Activated naive CD8-positive, alpha-beta T cell treated with anti-CD3 and anti-CD28 coated beads, Interleukin-2, amount 10 ng/mL, durations not matched to agents 7 days and 5 days (primary cell): ENCODE measurements around the gene RASAL1. TPM values are rescaled to one million over a fixed set of nuclear protein-coding genes. Genes with fewer than 3 reads are reported as not detected.

Experiments
- ATAC-seq: fragments of 150-1000 bp; cut with Tn5 transposase; one replicate; pipeline ENCODE4 v1.10.0; 2021; ENCODE audit warnings: low read depth, moderate library complexity
- POLR2A ChIA-PET: fragments of 350-600 bp; sonication (Branson Sonifier 250); formaldehyde crosslinking; loops from one replicate; lab custom pipeline; 2021; ENCODE audit warnings: antibody characterized with exemption; lab: Charles Lee
- DNase-seq: peaks from one replicate; pipeline ENCODE4 v3.0.0; 2021
- H3K27ac Mint-ChIP-seq: one replicate; pipeline ENCODE4 v1.8.0; 2022; ENCODE audit warnings: mild to moderate bottlenecking, mixed read lengths
- H3K27me3 Mint-ChIP-seq: one replicate; pipeline ENCODE4 v1.8.0; 2022; ENCODE audit warnings: mild to moderate bottlenecking, moderate library complexity, mixed read lengths
- H3K36me3 Mint-ChIP-seq: one replicate; pipeline ENCODE4 v1.8.0; 2021; ENCODE audit warnings: mild to moderate bottlenecking, mixed read lengths
- H3K4me1 Mint-ChIP-seq: one replicate; pipeline ENCODE4 v1.8.0; 2021; ENCODE audit warnings: mixed read lengths
- H3K4me3 Mint-ChIP-seq: one replicate; pipeline ENCODE4 v1.8.0; 2022; ENCODE audit warnings: mild to moderate bottlenecking, moderate library complexity, mixed read lengths
- H3K9me3 Mint-ChIP-seq: one replicate; pipeline ENCODE4 v1.8.0; 2021; ENCODE audit warnings: mixed read lengths
- total RNA-seq, 2 experiments: library from RNA; stranded (reverse); gene quantifications; one replicate each; pipeline ENCODE4 v1.2.3, GENCODE V29; 2021

RASAL1 gene
- total RNA-seq, 2 experiments from 2014 or later: 1.0 to 2.3 TPM

- Mint-ChIP-seq H3K9me3 (no peaks in the 10 kb centered on the region), H3K27me3 (peaks cover 5% of the 10 kb centered on the region), H3K4me3 (no peak overlapping the region), H3K27ac (no peak overlapping the region), H3K36me3 (no peaks in the 10 kb centered on the region), H3K4me1 (peaks cover 18% of the 10 kb centered on the region)
- ATAC-seq: no peak
- POLR2A ChIA-PET: no interaction called here
- no peak for DNase-seq
Observed at GRCh38 chr12:113072136-113072535, 63.4 kb downstream of the RASAL1 start.

GRCh38 chr12:113071135-113072112 lies 64.1 kb downstream of the RASAL1 start:
- H3K4me1 Mint-ChIP-seq: peaks cover 20% of the 10 kb centered on the region
- H3K4me3 Mint-ChIP-seq: no peak overlapping the region

GRCh38 chr12:113070117-113070906 lies 65.2 kb downstream of the RASAL1 start:
- H3K9me3 Mint-ChIP-seq: no peaks in the 10 kb centered on the region
- ATAC-seq: peak; percentile 83
- H3K27ac Mint-ChIP-seq: peak overlapping the region; percentile 8
- peak overlapping the region; percentile 39 for H3K4me3 Mint-ChIP-seq
- H3K27me3 Mint-ChIP-seq: peaks cover 5% of the 10 kb centered on the region
- no peaks in the 10 kb centered on the region for H3K36me3 Mint-ChIP-seq
- POLR2A ChIA-PET: interaction anchor here (1.6 kb wide), 1 partner anchor 92 kb away, joined by 4 read pairs; the partner anchor contains the start of gene OAS2
- DNase-seq: peak; percentile 65
- H3K4me1 Mint-ChIP-seq: peaks cover 15% of the 10 kb centered on the region

More at GRCh38 chr12:113071135-113072112, 64.1 kb downstream of the RASAL1 start:
- DNase-seq (no peak), ATAC-seq (no peak)
- POLR2A ChIA-PET: interaction anchor here (1.6 kb wide), 1 partner anchor 94 kb away, joined by 4 read pairs; the partner anchor contains the start of gene OAS2
- peaks cover 5% of the 10 kb centered on the region for H3K27me3 Mint-ChIP-seq
- no peaks in the 10 kb centered on the region for H3K9me3 Mint-ChIP-seq
- H3K36me3 Mint-ChIP-seq: no peaks in the 10 kb centered on the region
- no peak overlapping the region for H3K27ac Mint-ChIP-seq

GRCh38 chr12:113069751-113070116 lies 65.8 kb downstream of the RASAL1 start:
- no peak overlapping the region for H3K4me3 Mint-ChIP-seq

GRCh38 chr12:113069149-113069548 lies 66.4 kb downstream of the RASAL1 start:
- no peak for ATAC-seq
- Mint-ChIP-seq H3K9me3 (no peaks in the 10 kb centered on the region), H3K4me3 (no peak overlapping the region), H3K4me1 (peaks cover 14% of the 10 kb centered on the region), H3K27ac (no peak overlapping the region), H3K27me3 (peaks cover 5% of the 10 kb centered on the region), H3K36me3 (no peaks in the 10 kb centered on the region)
- POLR2A ChIA-PET: no interaction called here
- no peak for DNase-seq

More at GRCh38 chr12:113069751-113070116, 65.8 kb downstream of the RASAL1 start:
- POLR2A ChIA-PET: interaction anchor here (1.6 kb wide), 1 partner anchor 92 kb away, joined by 4 read pairs; the partner anchor contains the start of gene OAS2
- Mint-ChIP-seq H3K27ac (no peak overlapping the region), H3K27me3 (peaks cover 5% of the 10 kb centered on the region), H3K36me3 (no peaks in the 10 kb centered on the region), H3K4me1 (peaks cover 14% of the 10 kb centered on the region), H3K9me3 (no peaks in the 10 kb centered on the region)
- no peak for ATAC-seq
- DNase-seq: no peak

GRCh38 chr12:113067987-113068935 lies 67.3 kb downstream of the RASAL1 start:
- H3K36me3 Mint-ChIP-seq: no peaks in the 10 kb centered on the region
- no peak for DNase-seq
- H3K27ac Mint-ChIP-seq: no peak overlapping the region
- H3K4me3 Mint-ChIP-seq: no peak overlapping the region
- H3K9me3 Mint-ChIP-seq: no peaks in the 10 kb centered on the region
- no peak for ATAC-seq
- POLR2A ChIA-PET: no interaction called here
- peaks cover 5% of the 10 kb centered on the region for H3K27me3 Mint-ChIP-seq
- peaks cover 14% of the 10 kb centered on the region for H3K4me1 Mint-ChIP-seq

GRCh38 chr12:113066813-113067400 lies 68.7 kb downstream of the RASAL1 start:
- Mint-ChIP-seq H3K36me3 (no peaks in the 10 kb centered on the region), H3K27ac (no peak overlapping the region), H3K4me1 (peaks cover 14% of the 10 kb centered on the region), H3K27me3 (peaks cover 5% of the 10 kb centered on the region), H3K9me3 (no peaks in the 10 kb centered on the region), H3K4me3 (no peak overlapping the region)
- ATAC-seq (no peak), DNase-seq (no peak)
- POLR2A ChIA-PET: no interaction called here

- peaks cover 7% of the 10 kb centered on the region for H3K4me1 Mint-ChIP-seq
- no peak overlapping the region for H3K4me3 Mint-ChIP-seq
- ATAC-seq: no peak
- H3K9me3 Mint-ChIP-seq: no peaks in the 10 kb centered on the region
- H3K27ac Mint-ChIP-seq: no peak overlapping the region
- H3K27me3 Mint-ChIP-seq: peaks cover 5% of the 10 kb centered on the region
- H3K36me3 Mint-ChIP-seq: no peaks in the 10 kb centered on the region
- POLR2A ChIA-PET: no interaction called here
- no peak for DNase-seq
Observed at GRCh38 chr12:113065126-113066007, 70.2 kb downstream of the RASAL1 start.

GRCh38 chr12:113064395-113065125 lies 71.0 kb downstream of the RASAL1 start:
- Mint-ChIP-seq H3K27ac (no peak overlapping the region), H3K27me3 (peaks cover 5% of the 10 kb centered on the region), H3K36me3 (no peaks in the 10 kb centered on the region), H3K9me3 (no peaks in the 10 kb centered on the region), H3K4me1 (peaks cover 2% of the 10 kb centered on the region), H3K4me3 (no peak overlapping the region)
- POLR2A ChIA-PET: no interaction called here
- no peak for ATAC-seq
- DNase-seq: no peak

- no peak overlapping the region for H3K27ac Mint-ChIP-seq
- DNase-seq: no peak
- H3K4me1 Mint-ChIP-seq: peaks cover 2% of the 10 kb centered on the region
- POLR2A ChIA-PET: no interaction called here
- no peak overlapping the region for H3K4me3 Mint-ChIP-seq
- ATAC-seq: no peak
- H3K27me3 Mint-ChIP-seq: peaks cover 5% of the 10 kb centered on the region
- no peaks in the 10 kb centered on the region for H3K36me3 Mint-ChIP-seq
- H3K9me3 Mint-ChIP-seq: no peaks in the 10 kb centered on the region
Observed at GRCh38 chr12:113063396-113064350, 71.9 kb downstream of the RASAL1 start.
